ENCODE data around the gene PTPN14. TPM values are rescaled to one million over a fixed set of nuclear protein-coding genes. Genes with fewer than 3 reads are reported as not detected.

The PTPN14 gene
- total RNA-seq, 1 donor from 2014 or later: 24.6 TPM

DNA sequence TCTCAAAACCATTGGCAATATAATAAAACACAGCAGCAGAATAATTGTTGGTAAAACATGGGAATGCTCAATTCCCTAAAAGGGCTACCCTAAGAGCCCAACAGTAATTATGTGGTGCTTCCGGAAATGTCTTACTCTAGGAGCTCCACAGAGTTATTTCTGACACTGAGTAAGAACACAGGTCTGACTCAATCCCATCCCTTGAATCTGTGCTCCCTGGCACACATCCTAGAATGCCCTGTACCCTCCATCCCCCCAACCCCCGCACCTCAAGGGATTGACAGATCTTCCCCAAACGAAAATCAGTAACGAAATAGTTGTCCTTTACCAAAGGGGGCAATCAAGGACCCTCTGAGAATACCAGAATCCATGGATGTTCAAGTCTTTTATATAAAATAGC lies 198.6 kb downstream of the PTPN14 start:
- H3K4me3 ChIP-seq (ENCODE audit: low read depth, low read length): no peak overlapping the region
- DNase-seq (ENCODE audit: low read depth): no peak
- no peak for TF ChIP-seq CTCF (conservative IDR thresholded peaks at IDR 0.05; ENCODE audit: low read depth, low read length)

GRCh38 chr1:214351551-214352277 lies 199.7 kb downstream of the PTPN14 start:
- TF ChIP-seq CTCF (conservative IDR thresholded peaks at IDR 0.05; ENCODE audit: low read depth, low read length): no peak
- H3K4me3 ChIP-seq (ENCODE audit: low read depth, low read length): no peak overlapping the region
- DNase-seq (ENCODE audit: low read depth): no peak

GRCh38 chr1:214349781-214350180 lies 201.6 kb downstream of the PTPN14 start:
- DNase-seq (ENCODE audit: low read depth): no peak
- H3K4me3 ChIP-seq (ENCODE audit: low read depth, low read length): no peak overlapping the region
- TF ChIP-seq CTCF (conservative IDR thresholded peaks at IDR 0.05; ENCODE audit: low read depth, low read length): no peak

DNA sequence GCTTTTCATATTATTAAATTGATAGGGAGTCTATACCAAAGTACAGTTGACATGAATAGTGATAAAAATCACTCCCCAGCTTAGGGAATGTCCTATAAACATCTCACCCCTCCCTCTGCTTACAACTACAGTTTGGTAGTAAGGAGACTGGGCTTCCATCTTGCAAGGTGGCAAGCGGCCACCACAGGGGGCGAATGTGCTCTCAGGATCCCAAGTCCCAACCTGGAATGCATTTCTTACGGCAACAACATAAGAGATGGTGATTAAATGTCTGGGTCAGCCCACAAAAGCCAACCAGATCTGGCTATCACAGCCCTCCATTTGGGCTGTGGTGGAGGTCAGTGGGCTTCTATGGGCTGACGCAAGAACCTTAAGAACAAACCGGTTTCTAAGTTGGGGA lies 202.4 kb downstream of the PTPN14 start:
- no peak for DNase-seq (ENCODE audit: low read depth)
- TF ChIP-seq CTCF (conservative IDR thresholded peaks at IDR 0.05; ENCODE audit: low read depth, low read length): no peak
- no peak overlapping the region for H3K4me3 ChIP-seq (ENCODE audit: low read depth, low read length)

GRCh38 chr1:214344897-214345296 lies 206.5 kb downstream of the PTPN14 start:
- DNase-seq (ENCODE audit: low read depth): no peak
- no peak for TF ChIP-seq CTCF (conservative IDR thresholded peaks at IDR 0.05; ENCODE audit: low read depth, low read length)
- no peak overlapping the region for H3K4me3 ChIP-seq (ENCODE audit: low read depth, low read length)

- no peak for DNase-seq (ENCODE audit: low read depth)
- TF ChIP-seq CTCF (conservative IDR thresholded peaks at IDR 0.05; ENCODE audit: low read depth, low read length): peak; percentile 10
- no peak overlapping the region for H3K4me3 ChIP-seq (ENCODE audit: low read depth, low read length)
Observed at GRCh38 chr1:214342525-214342924, 208.9 kb downstream of the PTPN14 start.

DNA sequence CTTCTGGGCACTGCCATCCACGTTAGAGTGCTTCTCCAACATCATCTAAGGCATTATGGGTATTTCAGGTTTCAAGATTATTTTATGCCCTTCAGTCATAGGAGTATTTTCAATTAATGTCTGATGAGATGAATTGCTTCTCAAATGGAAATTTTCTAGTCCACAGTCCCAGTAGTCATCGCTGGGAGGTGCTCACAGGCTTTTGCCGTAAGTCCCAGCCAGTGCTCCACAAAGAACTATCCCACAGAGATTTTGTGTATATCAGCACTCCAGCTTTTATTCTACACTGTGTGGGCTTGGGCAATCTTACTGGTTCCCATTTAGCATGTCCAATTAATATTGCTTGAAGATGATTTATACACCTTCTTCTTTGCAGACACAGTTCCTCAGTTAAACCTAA lies 209.5 kb downstream of the PTPN14 start:
- DNase-seq (ENCODE audit: low read depth): no peak
- H3K4me3 ChIP-seq (ENCODE audit: low read depth, low read length): no peak overlapping the region
- TF ChIP-seq CTCF (conservative IDR thresholded peaks at IDR 0.05; ENCODE audit: low read depth, low read length): no peak

Data from epithelial cell of proximal tubule (primary cell).